ENCODE measurements around the gene ARNT2.

The ARNT2 gene

DNA sequence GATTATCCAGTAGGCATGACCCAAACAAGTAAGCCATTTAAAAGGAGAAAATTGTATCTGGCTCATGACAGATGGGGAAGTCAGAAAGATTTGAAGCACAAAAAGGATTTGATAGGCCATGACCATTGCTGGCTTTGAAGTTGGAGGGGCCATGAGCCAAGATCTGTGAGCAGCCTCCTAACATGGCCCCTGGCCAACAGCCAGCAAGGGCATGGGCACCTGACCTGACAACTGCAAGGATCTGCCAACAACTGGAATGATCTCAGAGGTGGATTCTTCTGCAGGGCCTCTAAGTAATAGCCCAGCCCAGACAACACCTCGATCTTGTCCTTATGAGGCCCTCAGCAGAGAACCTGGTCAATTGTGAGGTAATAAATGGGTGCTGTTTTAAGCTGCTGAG lies 93.0 kb downstream of the ARNT2 start:
- no peaks in the 10 kb centered on the region; the same call in 1 of the 2 replicates for H3K27me3 ChIP-seq (ENCODE audit: insufficient read depth, low read length)
- H3K27ac ChIP-seq (ENCODE audit: low read depth, low read length, poor library complexity, severe bottlenecking): no peak overlapping the region
- no peaks in the 10 kb centered on the region for H4K20me1 ChIP-seq (ENCODE audit: insufficient read depth, low read length)
- no peaks in the 10 kb centered on the region for H3K36me3 ChIP-seq (ENCODE audit: insufficient read depth, low read length)
- no peaks in the 10 kb centered on the region for H3F3A ChIP-seq (ENCODE audit: insufficient read depth, low read length)
- no peaks in the 10 kb centered on the region for H3K4me1 ChIP-seq (ENCODE audit: insufficient read depth, low read length, severe bottlenecking)
- no peak overlapping the region for H2AFZ ChIP-seq (ENCODE audit: low read length)
- no peaks in the 10 kb centered on the region for H3K79me2 ChIP-seq (ENCODE audit: insufficient read depth, low read length)
- H3K9ac ChIP-seq (ENCODE audit: low read length): no peak overlapping the region
- no peak overlapping the region for H3K4me2 ChIP-seq (ENCODE audit: low read length)
- no peaks in the 10 kb centered on the region for H3K9me3 ChIP-seq (ENCODE audit: low read length)
- TF ChIP-seq EZH2 (IDR thresholded peaks at IDR 0.05; ENCODE audit: borderline replicate concordance, low read length): no peak
- TF ChIP-seq, protein P1, sequence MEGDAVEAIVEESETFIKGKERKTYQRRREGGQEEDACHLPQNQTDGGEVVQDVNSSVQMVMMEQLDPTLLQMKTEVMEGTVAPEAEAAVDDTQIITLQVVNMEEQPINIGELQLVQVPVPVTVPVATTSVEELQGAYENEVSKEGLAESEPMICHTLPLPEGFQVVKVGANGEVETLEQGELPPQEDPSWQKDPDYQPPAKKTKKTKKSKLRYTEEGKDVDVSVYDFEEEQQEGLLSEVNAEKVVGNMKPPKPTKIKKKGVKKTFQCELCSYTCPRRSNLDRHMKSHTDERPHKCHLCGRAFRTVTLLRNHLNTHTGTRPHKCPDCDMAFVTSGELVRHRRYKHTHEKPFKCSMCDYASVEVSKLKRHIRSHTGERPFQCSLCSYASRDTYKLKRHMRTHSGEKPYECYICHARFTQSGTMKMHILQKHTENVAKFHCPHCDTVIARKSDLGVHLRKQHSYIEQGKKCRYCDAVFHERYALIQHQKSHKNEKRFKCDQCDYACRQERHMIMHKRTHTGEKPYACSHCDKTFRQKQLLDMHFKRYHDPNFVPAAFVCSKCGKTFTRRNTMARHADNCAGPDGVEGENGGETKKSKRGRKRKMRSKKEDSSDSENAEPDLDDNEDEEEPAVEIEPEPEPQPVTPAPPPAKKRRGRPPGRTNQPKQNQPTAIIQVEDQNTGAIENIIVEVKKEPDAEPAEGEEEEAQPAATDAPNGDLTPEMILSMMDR (IDR thresholded peaks at IDR 0.05; ENCODE audit: low read length): no peak
- H3K4me3 ChIP-seq (ENCODE audit: low read depth, low read length, poor library complexity, severe bottlenecking): no peak overlapping the region
- no peaks in the 10 kb centered on the region for H3K9me2 ChIP-seq (ENCODE audit: low read depth, low read length)

- H3K9me3 ChIP-seq (ENCODE audit: low read length): no peaks in the 10 kb centered on the region
- H3K79me2 ChIP-seq (ENCODE audit: insufficient read depth, low read length): no peaks in the 10 kb centered on the region
- TF ChIP-seq EZH2 (IDR thresholded peaks at IDR 0.05; ENCODE audit: borderline replicate concordance, low read length): no peak
- TF ChIP-seq, protein P1 (IDR thresholded peaks at IDR 0.05; ENCODE audit: low read length): no peak
- H3K4me1 ChIP-seq (ENCODE audit: insufficient read depth, low read length, severe bottlenecking): no peaks in the 10 kb centered on the region
- no peaks in the 10 kb centered on the region for H3K36me3 ChIP-seq (ENCODE audit: insufficient read depth, low read length)
- no peak overlapping the region for H3K4me2 ChIP-seq (ENCODE audit: low read length)
- H4K20me1 ChIP-seq (ENCODE audit: insufficient read depth, low read length): no peaks in the 10 kb centered on the region
- H3K9me2 ChIP-seq (ENCODE audit: low read depth, low read length): no peaks in the 10 kb centered on the region
- no peak overlapping the region for H3K9ac ChIP-seq (ENCODE audit: low read length)
- H3K4me3 ChIP-seq (ENCODE audit: low read depth, low read length, poor library complexity, severe bottlenecking): no peak overlapping the region
- H3K27me3 ChIP-seq (ENCODE audit: insufficient read depth, low read length): no peaks in the 10 kb centered on the region; the same call in 1 of the 2 replicates
- H3K27ac ChIP-seq (ENCODE audit: low read depth, low read length, poor library complexity, severe bottlenecking): no peak overlapping the region
- no peak overlapping the region for H2AFZ ChIP-seq (ENCODE audit: low read length)
- H3F3A ChIP-seq (ENCODE audit: insufficient read depth, low read length): no peaks in the 10 kb centered on the region
Observed at GRCh38 chr15:80498652-80499051, 94.5 kb downstream of the ARNT2 start.

GRCh38 chr15:80500021-80500420 lies 95.8 kb downstream of the ARNT2 start:
- Histone ChIP-seq H3K27ac (ENCODE audit: low read depth, low read length, poor library complexity, severe bottlenecking) (no peak overlapping the region), H3K4me3 (ENCODE audit: low read depth, low read length, poor library complexity, severe bottlenecking) (no peak overlapping the region), H3K36me3 (ENCODE audit: insufficient read depth, low read length) (no peaks in the 10 kb centered on the region), H3K4me2 (ENCODE audit: low read length) (no peak overlapping the region), H3K9ac (ENCODE audit: low read length) (no peak overlapping the region), H2AFZ (ENCODE audit: low read length) (no peak overlapping the region), H3K79me2 (ENCODE audit: insufficient read depth, low read length) (no peaks in the 10 kb centered on the region), H3K4me1 (ENCODE audit: insufficient read depth, low read length, severe bottlenecking) (no peaks in the 10 kb centered on the region), H3F3A (ENCODE audit: insufficient read depth, low read length) (no peaks in the 10 kb centered on the region), H3K9me3 (ENCODE audit: low read length) (no peaks in the 10 kb centered on the region), H3K9me2 (ENCODE audit: low read depth, low read length) (no peaks in the 10 kb centered on the region), H3K27me3 (ENCODE audit: insufficient read depth, low read length) (no peaks in the 10 kb centered on the region; the same call in 1 of the 2 replicates), H4K20me1 (ENCODE audit: insufficient read depth, low read length) (no peaks in the 10 kb centered on the region)
- TF ChIP-seq, protein P1 (IDR thresholded peaks at IDR 0.05; ENCODE audit: low read length): no peak
- no peak for TF ChIP-seq EZH2 (IDR thresholded peaks at IDR 0.05; ENCODE audit: borderline replicate concordance, low read length)

Data from OCI-LY1 (cell line).